GM18870 (cell line): Measurements from ENCODE around the gene KCNQ1.

Experiments used
- ATAC-seq: cut with Tn5 transposase; IDR thresholded peaks from one replicate; pipeline ENCODE4 v1.9.1; 2021; ENCODE audit warnings: moderate library complexity; ENCODE audit not compliant: unreplicated experiment

Gene KCNQ1

GRCh38 chr11:2724653-2725367 is 280.0 kb downstream of the KCNQ1 start:
- ATAC-seq: no peak

GRCh38 chr11:2725368-2726300 is 280.8 kb downstream of the KCNQ1 start:
- no peak for ATAC-seq

GRCh38 chr11:2726964-2727363 is 282.2 kb downstream of the KCNQ1 start:
- no peak for ATAC-seq

GRCh38 chr11:2728128-2728662 is 283.4 kb downstream of the KCNQ1 start:
- no peak for ATAC-seq

GRCh38 chr11:2728663-2729332 is 284.0 kb downstream of the KCNQ1 start:
- ATAC-seq: no peak

DNA sequence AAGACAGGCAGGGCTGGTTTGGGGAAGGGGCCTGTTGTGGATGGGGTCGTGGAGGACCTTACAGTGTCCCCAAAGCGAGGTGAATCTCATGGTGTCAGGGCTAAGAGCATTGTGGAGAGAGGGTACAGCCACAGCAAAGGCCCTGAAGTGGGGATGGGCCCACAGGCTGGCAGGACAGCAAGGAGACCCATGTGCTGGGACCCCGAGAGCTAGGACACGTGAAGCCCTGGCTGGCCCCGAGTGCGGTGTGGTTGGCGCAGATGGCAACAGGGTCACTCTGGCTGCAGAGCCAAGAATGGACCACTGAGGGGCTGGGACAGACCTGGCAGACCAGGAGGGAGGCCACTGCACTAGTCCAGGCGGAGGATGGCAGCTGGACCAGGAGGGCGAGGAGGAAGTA is 285.0 kb downstream of the KCNQ1 start:
- ATAC-seq: no peak

DNA sequence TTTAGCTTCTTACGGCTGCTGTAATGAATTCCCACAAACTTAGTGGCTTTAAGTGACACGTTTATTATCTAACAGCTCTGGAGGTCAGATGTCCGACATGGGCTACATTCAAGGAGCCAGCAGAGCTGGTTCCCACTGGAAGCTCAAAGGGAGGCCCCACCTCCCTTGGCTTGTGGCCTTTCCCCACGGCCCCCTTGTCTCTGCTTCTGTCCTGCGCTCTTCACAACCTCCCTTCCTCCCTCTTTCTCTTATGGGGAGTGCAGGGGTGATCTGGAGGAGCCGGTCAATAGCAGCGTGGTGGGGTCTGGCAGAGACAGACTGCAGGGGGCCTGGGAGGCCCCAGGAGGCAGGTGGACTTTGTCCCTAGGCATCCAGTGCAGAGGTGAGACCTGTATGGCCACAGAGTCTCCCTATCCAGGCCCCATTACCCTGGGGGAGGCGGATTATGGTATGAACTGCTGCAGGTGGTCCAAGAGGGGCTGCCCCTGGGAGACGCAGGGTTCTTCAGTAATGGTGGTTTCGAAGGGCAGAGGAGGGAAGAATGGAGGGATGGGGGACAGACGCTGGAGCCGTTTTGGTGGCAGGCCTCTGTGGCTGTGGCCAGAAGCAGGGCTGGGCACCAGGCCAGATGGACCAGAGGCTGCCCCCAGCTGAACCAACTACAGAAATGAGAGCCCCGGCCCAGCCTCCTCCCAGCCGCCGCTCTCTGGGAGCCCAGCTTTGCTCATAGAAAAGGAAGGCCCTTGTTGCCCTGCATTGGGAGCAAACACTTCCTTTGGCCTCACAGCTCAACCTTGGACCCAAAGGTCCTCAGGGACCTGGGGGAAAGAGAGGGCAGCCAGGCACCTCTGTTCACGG is 285.7 kb downstream of the KCNQ1 start:
- ATAC-seq: no peak

DNA sequence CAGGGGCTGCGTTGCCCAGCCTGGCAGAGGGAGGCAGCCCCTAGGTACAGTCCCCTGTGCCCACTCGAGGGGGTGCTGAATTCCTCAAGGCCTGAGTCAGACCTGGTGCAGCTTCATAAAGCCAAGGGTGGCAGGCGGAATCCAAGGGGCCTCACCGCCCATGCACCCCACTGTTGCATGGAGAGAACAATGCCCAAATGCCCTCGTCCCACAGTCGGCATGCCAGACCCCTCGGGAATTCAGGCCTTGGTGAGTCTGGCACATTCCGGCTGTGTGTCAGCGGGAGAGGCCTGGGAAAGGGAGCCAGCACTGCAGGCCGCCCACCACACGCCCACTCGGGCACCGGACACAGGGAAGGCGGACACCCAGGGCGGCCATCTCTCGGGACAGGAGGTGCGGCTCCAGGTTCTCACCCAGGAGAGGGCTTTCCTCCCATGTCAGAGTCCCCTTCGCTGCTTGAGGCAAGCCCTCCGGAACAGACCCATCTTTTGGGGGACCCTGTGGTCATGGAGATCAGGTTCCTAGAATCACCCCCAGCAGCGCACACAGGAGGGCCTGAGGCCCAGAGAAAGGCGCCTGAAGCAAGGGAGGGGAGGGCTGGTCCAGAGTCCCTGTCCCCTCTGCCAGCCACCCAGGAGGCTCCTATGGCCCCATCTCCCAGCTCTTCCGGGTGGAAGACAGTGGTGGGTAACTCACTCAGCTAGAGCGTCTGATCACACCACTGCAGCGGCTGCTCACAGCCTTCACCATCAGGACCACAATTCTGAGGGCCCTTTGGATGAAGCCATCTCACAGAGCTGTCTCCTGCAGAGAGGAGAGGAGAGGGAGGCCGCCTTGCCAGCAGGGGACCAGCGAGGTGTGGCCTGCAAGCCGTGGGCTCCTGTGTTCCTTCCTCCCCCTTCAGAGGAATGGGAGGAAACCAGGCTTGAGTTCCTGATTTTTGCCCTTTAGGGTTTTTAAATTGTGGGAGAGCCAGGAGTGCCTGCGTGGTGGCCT is 286.6 kb downstream of the KCNQ1 start:
- no peak for ATAC-seq

- no peak for ATAC-seq
These were observed 287.6 kb downstream of the KCNQ1 start for GRCh38 chr11:2732261-2732939.

DNA sequence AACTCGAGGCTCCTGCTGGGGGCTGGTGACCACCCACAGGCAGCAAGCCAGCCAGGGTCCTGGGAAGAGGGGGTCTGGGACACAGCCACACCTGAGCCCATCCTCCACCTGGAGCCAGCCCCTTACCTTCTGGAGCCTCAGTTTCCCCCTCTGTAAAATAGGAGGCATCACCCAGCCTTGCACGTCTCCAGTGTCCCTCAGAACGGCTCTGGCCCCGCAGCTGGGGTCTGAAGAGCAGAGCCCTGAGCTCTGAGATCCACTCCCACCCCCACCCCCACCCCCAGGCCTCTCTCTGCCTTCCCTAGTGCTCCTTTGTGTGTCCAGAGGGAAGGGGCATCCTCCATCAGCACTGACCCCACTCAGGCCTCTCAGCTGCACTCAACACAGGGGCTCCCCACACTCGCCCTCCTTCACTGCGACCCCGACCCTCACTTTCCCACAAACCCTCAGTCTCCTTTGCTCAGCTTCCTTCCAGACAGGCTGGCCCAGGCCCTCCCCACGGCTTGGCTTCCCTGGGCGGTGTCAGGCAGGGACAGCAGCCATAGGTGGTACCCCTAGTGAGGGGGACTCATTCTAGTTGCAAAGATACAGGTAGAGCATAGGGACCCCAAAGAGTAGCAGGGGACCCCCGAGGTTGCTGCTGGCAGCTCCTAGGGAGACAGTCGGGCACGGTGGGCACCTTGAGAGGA is 288.3 kb downstream of the KCNQ1 start:
- ATAC-seq: no peak

DNA sequence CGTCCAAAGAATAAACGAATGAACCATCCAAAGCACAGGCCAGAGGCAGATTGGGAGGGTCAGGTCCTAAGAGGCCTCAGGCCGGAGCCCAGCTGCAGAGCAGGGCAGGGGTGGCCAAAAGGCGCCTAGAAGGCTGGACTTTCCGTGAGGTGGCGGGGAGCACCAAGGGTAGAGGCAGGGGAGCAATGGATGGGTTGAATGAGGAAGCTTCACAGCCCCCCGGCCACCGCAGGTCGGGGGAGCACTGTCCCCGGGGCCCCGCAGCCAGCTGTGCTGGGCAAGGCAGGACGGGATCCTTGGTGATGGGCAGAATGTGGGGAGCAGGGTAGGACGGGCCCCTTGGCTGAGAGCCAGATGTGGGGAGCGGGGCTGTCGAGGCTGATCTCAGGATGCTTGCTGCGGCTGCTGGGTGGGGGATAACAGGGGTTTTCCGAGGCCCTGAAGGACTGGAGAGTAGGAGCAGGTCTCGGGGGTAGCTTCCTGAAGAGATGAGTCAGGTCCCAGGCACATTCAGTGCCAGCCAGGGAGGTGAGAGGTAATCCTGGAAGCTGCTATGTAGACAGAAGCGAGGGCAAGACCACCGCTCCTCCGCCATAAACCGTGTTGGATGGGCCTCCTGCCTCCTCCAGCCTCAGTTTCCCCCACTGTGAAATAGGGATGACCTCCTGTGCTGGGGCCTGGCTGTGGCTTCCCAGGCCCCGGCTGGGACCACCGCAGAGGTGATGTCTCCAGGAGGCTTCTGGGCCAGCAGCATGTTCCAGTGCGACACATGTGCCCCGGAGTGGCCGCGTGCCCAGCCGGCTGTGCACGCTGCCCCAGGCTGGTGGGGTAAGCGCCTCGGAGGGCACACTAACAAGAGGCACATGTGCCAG is 289.6 kb downstream of the KCNQ1 start:
- no peak for ATAC-seq

GRCh38 chr11:2735053-2735589 is 290.3 kb downstream of the KCNQ1 start:
- no peak for ATAC-seq

GRCh38 chr11:2736577-2737225 is 291.9 kb downstream of the KCNQ1 start:
- ATAC-seq: no peak

DNA sequence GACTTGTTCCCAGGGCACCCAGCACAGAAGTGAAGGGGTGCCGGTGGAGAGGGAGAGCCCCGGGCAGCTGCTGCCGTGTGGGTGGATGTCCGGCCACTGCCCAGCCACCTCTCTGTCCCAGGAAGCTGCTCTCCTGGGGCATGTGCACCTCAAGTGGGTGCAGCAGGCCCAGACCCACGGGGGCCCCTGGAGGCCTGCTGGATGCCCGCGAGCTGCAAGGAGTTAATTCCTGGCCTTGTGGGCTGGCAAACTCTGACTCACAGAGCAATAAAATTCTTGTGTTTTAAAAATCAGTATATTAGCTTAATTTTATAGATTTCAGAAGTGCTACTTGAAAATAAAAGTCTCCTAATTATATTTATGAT is 292.4 kb downstream of the KCNQ1 start:
- no peak for ATAC-seq

- no peak for ATAC-seq
These were observed 293.1 kb downstream of the KCNQ1 start for GRCh38 chr11:2737866-2738265.
